BJ (cell line): ENCODE results near the gene CAMP. TPM values are rescaled to one million over a fixed set of nuclear protein-coding genes. Genes with fewer than 3 reads are reported as not detected.
"Not testable (repeated sequence)": the region's sequence is repeated elsewhere in the genome, so short reads cannot be mapped to it uniquely, and the experiment has no call there.

Source experiments
- CTCF ChIA-PET: fragments of 350-600 bp; formaldehyde crosslinking; extraction: SDS; loops from one replicate; lab custom pipeline; 2021; ENCODE audit warnings: antibody characterized with exemption, inconsistent platforms; lab: Yijun Ruan, JAX
- POLR2A ChIA-PET: fragments of 300-600 bp; sonication (Branson Sonifier 250); formaldehyde crosslinking; extraction: SDS; loops from one replicate; lab custom pipeline; 2021; ENCODE audit warnings: antibody characterized with exemption; lab: Charles Lee
- DNase-seq: peaks from one replicate; pipeline ENCODE4 v3.0.0-alpha.2; 2011; ENCODE audit warnings: low read depth
- H3K27me3 ChIP-seq: 2 replicates; pipeline ENCODE4 v1.6.0; 2011; ENCODE audit warnings: low read length; ENCODE audit not compliant: control insufficient read depth, insufficient read depth
- H3K36me3 ChIP-seq: 2 replicates; pipeline ENCODE4 v1.5.1; 2011; ENCODE audit warnings: low read length; ENCODE audit not compliant: control insufficient read depth, insufficient read depth
- H3K4me3 ChIP-seq: 2 replicates; pipeline ENCODE4 v1.5.1; 2011; ENCODE audit warnings: low read depth, mild to moderate bottlenecking, control low read depth, low read length
- CTCF ChIP-seq: IDR thresholded peaks from 2 replicates; pipeline ENCODE4 v1.5.1; 2011; ENCODE audit warnings: low read depth, mild to moderate bottlenecking, control low read depth, inconsistent platforms, low read length, moderate library complexity; ENCODE audit not compliant: insufficient read depth
- polyA plus RNA-seq: library from polyadenylated mRNA; depleted of rRNA; stranded (reverse); fragments of >200 nt; gene quantifications from 2 replicates; pipeline ENCODE4 v1.2.3, GENCODE V29; 2011

Gene CAMP
- polyA plus RNA-seq, 1 experiment = not detected

DNA sequence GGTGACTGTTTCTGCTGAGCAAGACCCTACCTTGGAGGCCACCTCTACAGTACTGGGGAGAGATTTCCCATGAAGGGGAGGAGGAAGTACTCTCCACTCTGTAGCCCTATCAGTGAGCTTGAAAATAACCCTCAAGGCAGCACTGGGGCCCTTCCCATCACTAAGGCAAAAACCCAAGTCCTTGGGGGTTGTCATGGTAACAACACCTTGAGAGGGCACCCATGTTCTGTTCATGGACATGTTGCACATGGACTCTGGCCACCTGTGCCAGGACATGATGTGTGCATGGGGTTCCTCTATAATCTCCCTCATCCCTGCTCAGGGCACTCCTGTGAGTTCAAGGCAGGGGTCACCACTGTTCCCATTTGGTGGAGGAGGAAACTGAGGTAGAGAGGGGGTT lies 24.2 kb upstream of the CAMP start:
- Histone ChIP-seq H3K36me3 (no peaks in the 10 kb centered on the region), H3K27me3 (no peaks in the 10 kb centered on the region), H3K4me3 (no peak overlapping the region)
- CTCF ChIA-PET = interaction anchor here (1.0 to 1.5 kb wide), 3 partner anchors 9 to 237 kb away, joined by 3 to 7 read pairs (median 5); no protein-coding TSS in a partner anchor
- TF ChIP-seq CTCF = no peak
- POLR2A ChIA-PET = no interaction called here
- DNase-seq = no peak

DNA sequence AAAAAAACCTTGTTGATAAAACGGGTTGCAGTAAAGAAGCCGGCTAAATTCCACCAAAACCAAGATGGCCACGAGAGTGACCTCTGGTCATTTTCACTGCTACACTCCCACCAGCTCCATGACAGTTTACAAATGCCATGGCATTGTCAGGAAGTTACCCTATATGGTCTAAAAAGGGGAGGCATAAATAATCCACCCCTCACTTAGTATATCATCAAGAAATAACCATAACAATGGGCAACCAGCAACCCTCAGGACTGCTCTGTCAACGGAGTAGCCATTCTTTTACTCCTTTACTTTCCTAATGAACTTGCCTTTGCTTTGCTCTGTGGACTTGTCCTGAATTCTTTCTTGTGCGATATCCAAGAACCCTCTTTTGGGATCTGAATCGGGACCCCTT lies 20.7 kb upstream of the CAMP start:
- Histone ChIP-seq H3K4me3 (no peak overlapping the region), H3K27me3 (no peaks in the 10 kb centered on the region), H3K36me3 (no peaks in the 10 kb centered on the region)
- TF ChIP-seq CTCF = no peak
- DNase-seq = no peak
- ChIA-PET CTCF (no interaction called here), POLR2A (no interaction called here)

- CTCF ChIA-PET = interaction anchor here (1.0 to 2.2 kb wide), 3 partner anchors 9 to 228 kb away, joined by 3 to 6 read pairs (median 4); no protein-coding TSS in a partner anchor
- POLR2A ChIA-PET = no interaction called here
- no peak for DNase-seq
Observed at GRCh38 chr3:48208076-48208475, 15.2 kb upstream of the CAMP start.

DNA sequence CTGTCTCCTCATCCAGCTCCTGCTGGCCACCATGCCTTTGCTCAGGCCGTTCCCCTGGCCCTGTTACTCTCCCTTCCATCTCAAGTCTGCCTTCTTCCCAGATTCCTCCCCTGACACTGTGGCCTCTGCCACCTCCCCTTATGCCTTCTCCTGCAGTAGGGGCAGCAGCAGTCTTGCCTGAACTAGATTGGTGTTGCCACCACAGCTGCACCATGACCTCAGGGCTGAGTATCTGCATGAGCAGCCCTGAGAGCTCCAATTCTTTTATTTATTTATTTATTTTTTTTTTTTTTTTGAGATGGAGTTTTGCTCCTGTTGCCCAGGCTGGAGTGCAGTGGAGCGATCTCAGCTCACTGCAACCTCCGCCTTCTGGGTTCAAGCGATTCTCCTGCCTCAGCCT lies 13.8 kb upstream of the CAMP start:
- no peak for TF ChIP-seq CTCF
- ChIA-PET POLR2A (no interaction called here), CTCF (interaction anchor here (1.1 kb wide), 1 partner anchor 15 kb away, joined by 5 read pairs; no protein-coding TSS in a partner anchor)
- H3K27me3 ChIP-seq = peaks cover 2% of the 10 kb centered on the region; the same call in 1 of the 2 replicates
- H3K36me3 ChIP-seq = no peaks in the 10 kb centered on the region
- no peak overlapping the region for H3K4me3 ChIP-seq
- no peak for DNase-seq

More at GRCh38 chr3:48208076-48208475, 15.2 kb upstream of the CAMP start:
- Histone ChIP-seq H3K27me3 (no peaks in the 10 kb centered on the region), H3K4me3 (no peak overlapping the region), H3K36me3 (no peaks in the 10 kb centered on the region)
- no peak for TF ChIP-seq CTCF

DNA sequence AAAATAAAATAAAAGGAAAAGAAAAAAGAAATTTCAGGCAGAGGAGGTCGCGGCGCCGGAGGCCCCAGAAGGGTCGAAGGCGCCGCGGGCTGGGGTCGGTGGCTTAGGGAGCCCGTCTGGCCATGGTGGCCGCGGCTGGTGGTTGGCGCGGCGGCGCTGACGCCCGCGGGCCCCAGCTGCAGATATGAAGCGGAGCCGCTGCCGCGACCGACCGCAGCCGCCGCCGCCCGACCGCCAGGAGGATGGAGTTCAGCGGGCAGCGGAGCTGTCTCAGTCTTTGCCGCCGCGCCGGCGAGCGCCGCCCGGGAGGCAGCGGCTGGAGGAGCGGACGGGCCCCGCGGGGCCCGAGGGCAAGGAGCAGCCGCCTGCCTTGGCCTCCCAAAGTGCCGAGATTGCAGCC lies 12.8 kb upstream of the CAMP start:
- CTCF ChIA-PET = interaction anchor here (1.1 kb wide), 1 partner anchor 16 kb away, joined by 5 read pairs; no protein-coding TSS in a partner anchor
- POLR2A ChIA-PET, H3K4me3 ChIP-seq: not testable (repeated sequence)

DNA sequence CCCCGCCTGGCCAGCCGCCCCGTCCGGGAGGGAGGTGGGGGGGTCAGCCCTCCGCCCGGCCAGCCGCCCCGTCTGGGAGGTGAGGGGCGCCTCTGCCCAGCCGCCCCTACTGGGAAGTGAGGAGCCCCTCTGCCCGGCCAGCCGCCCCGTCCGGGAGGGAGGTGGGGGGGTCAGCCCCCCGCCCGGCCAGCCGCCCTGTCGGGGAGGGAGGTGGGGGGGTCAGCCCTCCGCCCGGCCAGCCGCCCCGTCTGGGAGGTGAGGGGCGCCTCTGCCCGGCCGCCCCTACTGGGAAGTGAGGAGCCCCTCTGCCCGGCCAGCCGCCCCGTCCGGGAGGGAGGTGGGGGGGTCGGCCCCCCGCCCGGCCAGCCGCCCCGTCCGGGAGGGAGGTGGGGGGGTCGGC lies 11.5 kb upstream of the CAMP start:
- POLR2A ChIA-PET, H3K27me3 ChIP-seq, CTCF ChIA-PET, DNase-seq, H3K36me3 ChIP-seq, H3K4me3 ChIP-seq: not testable (repeated sequence)

More for the DNA sequence above, 12.8 kb upstream of the CAMP start:
- not testable (repeated sequence) for H3K27me3 ChIP-seq, DNase-seq, H3K36me3 ChIP-seq
